Small intestine (tissue), 7 donors: ENCODE measurements around the gene IFT74. TPM values are rescaled to one million over a fixed set of nuclear protein-coding genes. Genes with fewer than 3 reads are reported as not detected.

Experiments used
- DNase-seq, 2 donors: peaks; one replicate each; pipeline versions ENCODE4 v3.0.0 to v3.0.0-alpha.2; 2013
- FAIRE-seq: peaks from 2 replicates; lab custom pipeline; 2012; peaks lifted over from hg19 to GRCh38; lab: Jason Lieb, UNC
- H3K27ac ChIP-seq, 3 donors: one replicate each; pipeline ENCODE4 v1.5.1; 2013; ENCODE audit warnings: low read length in 2 of 3, mild to moderate bottlenecking in 2 of 3, control low read depth in 1 of 3, inconsistent platforms in 1 of 3, low read depth in 1 of 3, moderate library complexity in 1 of 3
- H3K27me3 ChIP-seq, 3 donors: one replicate each; pipeline ENCODE4 v1.6.1; 2013; ENCODE audit warnings: low read length in 3 of 3, inconsistent platforms in 1 of 3; ENCODE audit not compliant: control insufficient read depth in 3 of 3, insufficient read depth in 3 of 3
- H3K36me3 ChIP-seq, 3 donors: one replicate each; pipeline ENCODE4 v1.6.1; 2013; ENCODE audit warnings: low read length in 3 of 3, inconsistent platforms in 1 of 3, low read depth in 1 of 3, mild to moderate bottlenecking in 1 of 3, moderate library complexity in 1 of 3; ENCODE audit not compliant: control insufficient read depth in 3 of 3, insufficient read depth in 2 of 3
- H3K4me1 ChIP-seq, 3 donors: one replicate each; pipeline ENCODE4 v1.6.1; 2013; ENCODE audit warnings: low read length in 2 of 3, inconsistent platforms in 1 of 3, low read depth in 1 of 3, mild to moderate bottlenecking in 1 of 3, moderate library complexity in 1 of 3; ENCODE audit not compliant: control insufficient read depth in 3 of 3, insufficient read depth in 2 of 3
- H3K4me3 ChIP-seq, 3 donors: one replicate each; pipeline ENCODE4 v1.5.1; 2013; ENCODE audit warnings: low read length in 3 of 3, control low read depth in 1 of 3, inconsistent platforms in 1 of 3, low read depth in 1 of 3, mild to moderate bottlenecking in 1 of 3, moderate library complexity in 1 of 3
- H3K9me3 ChIP-seq, 2 donors: one replicate each; pipeline ENCODE4 v1.6.1; 2013; ENCODE audit warnings: low read depth in 1 of 2, low read length in 1 of 2; ENCODE audit not compliant: control insufficient read depth in 2 of 2, insufficient read depth in 1 of 2
- WGBS, 3 donors: extraction: QIAGEN DNeasy Blood & Tissue Kit; methylation state at CpG; one replicate each; pipeline ENCODE4 v1.1.7; 2013; 5-methylcytosine and 5-hydroxymethylcytosine counted together
- polyA plus RNA-seq, 4 donors: library from polyadenylated mRNA; stranded (reverse) in 3 of 4; unstranded in 1 of 4; fragments of 200-250 nt in 3 of 4; fragments of 120-200 nt in 1 of 4; gene quantifications; one replicate each; pipeline versions ENCODE4 v1.2.1 to v1.2.3, GENCODE V29; 2013
- donor health status: healthy with polysubstance abuse.
- donor health status: control.
- donor health status: control.
- donor health status: Bipolar disorder and iron deficiency.
- donor health status: healthy.

IFT74 gene
- polyA plus RNA-seq, 4 donors: 4.6 to 25.5 (median 7.0) TPM

- Histone ChIP-seq H3K27ac (no peak overlapping the region), H3K4me3 (no peak overlapping the region), H3K36me3 (peaks cover 0 to 33% (median 0%) of the 10 kb centered on the region in 3 donors), H3K27me3 (no peaks in the 10 kb centered on the region), H3K4me1 (no peaks in the 10 kb centered on the region), H3K9me3 (no peaks in the 10 kb centered on the region)
- FAIRE-seq: no peak
- no peak for DNase-seq
- 57 to 80% (median 74%) methylated on average over 2 of the region's 2 CpGs for WGBS, 3 donors
Observed at GRCh38 chr9:26995810-26996209, 39.6 kb downstream of the IFT74 start.

- peaks cover 0 to 10% (median 0%) of the 10 kb centered on the region in 3 donors for H3K36me3 ChIP-seq
- peaks cover 0 to 5% of the 10 kb centered on the region in 2 donors for H3K9me3 ChIP-seq
- peak overlapping the region in 1 of 3 donors; percentile 93 for H3K27ac ChIP-seq
- peak overlapping the region in 2 of 3 donors; percentile 54 to 60 for H3K4me3 ChIP-seq
- peaks cover 0 to 18% (median 0%) of the 10 kb centered on the region in 3 donors for H3K4me1 ChIP-seq
- 25 to 71% (median 54%) methylated on average over 3 of the region's 3 CpGs for WGBS, 3 donors
- FAIRE-seq: no peak
- DNase-seq: peak; percentile 72 to 84
- H3K27me3 ChIP-seq: no peaks in the 10 kb centered on the region
Observed at GRCh38 chr9:27003426-27004077, 47.3 kb downstream of the IFT74 start.

DNA sequence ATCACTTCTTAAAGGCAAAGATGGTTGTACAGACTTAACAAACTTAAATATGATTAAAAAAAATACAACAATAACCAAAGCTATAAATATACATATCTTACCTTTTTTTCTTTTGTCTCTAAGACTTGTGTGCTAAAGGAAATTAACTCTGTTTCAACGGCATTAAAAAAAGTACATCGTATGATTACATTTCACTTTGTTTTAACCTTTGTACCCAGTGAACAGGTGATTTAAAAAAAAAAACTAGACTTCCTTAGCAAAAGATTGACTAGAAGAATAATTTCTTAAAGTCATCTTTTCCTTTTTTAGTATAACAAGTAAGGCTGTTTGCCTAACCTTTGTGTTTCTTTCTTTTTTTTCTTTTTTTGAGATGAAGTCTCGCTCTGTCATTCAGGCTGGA lies 49.3 kb downstream of the IFT74 start, which contains the start of gene LRRC19:
Gene LRRC19, minus strand, starts transcription at position 182 of the 400 bp plus-strand sequence. CDS start 5,978 bp downstream, outside the sequence.
- peak; percentile 72 for FAIRE-seq
- WGBS, 3 donors: 17 to 73% (median 42%) methylated on average over 3 of the region's 3 CpGs
- H3K4me3 ChIP-seq: peak within 1 kb of the TSS in 2 of 3 donors; percentile 54 to 60

GRCh38 chr9:27019589-27019988 lies 63.4 kb downstream of the IFT74 start:
- Histone ChIP-seq H3K36me3 (peaks cover 6 to 27% (median 14%) of the 10 kb centered on the region in 3 donors), H3K27ac (no peak overlapping the region), H3K4me3 (no peak overlapping the region), H3K9me3 (peaks cover 0 to 9% of the 10 kb centered on the region in 2 donors), H3K27me3 (no peaks in the 10 kb centered on the region), H3K4me1 (no peaks in the 10 kb centered on the region)
- FAIRE-seq (no peak), DNase-seq (no peak)

More for the DNA sequence above, 49.3 kb downstream of the IFT74 start, which contains the start of gene LRRC19:
- Histone ChIP-seq H3K4me1 (peaks cover 0 to 19% (median 0%) of the 10 kb centered on the region in 3 donors), H3K27me3 (no peaks in the 10 kb centered on the region), H3K27ac (peak within 1 kb of the TSS in 2 of 3 donors; percentile 32 to 93), H3K36me3 (peaks cover 0 to 7% (median 0%) of the 10 kb centered on the region in 3 donors), H3K9me3 (peaks cover 0 to 5% of the 10 kb centered on the region in 2 donors)
- DNase-seq: peak; percentile 75 to 78

GRCh38 chr9:27022920-27023319 lies 66.7 kb downstream of the IFT74 start:
- Histone ChIP-seq H3K27me3 (no peaks in the 10 kb centered on the region), H3K4me3 (no peak overlapping the region), H3K9me3 (peaks cover 0 to 13% of the 10 kb centered on the region in 2 donors), H3K27ac (no peak overlapping the region), H3K4me1 (no peaks in the 10 kb centered on the region), H3K36me3 (peaks cover 5 to 27% (median 10%) of the 10 kb centered on the region in 3 donors)
- 89 to 95% (median 90%) methylated on average over 5 of the region's 5 CpGs for WGBS, 3 donors
- DNase-seq (no peak), FAIRE-seq (no peak)

- Histone ChIP-seq H3K36me3 (peaks cover 2 to 9% (median 5%) of the 10 kb centered on the region in 3 donors), H3K27me3 (no peaks in the 10 kb centered on the region), H3K4me1 (no peaks in the 10 kb centered on the region), H3K4me3 (no peak overlapping the region), H3K9me3 (peaks cover 0 to 6% of the 10 kb centered on the region in 2 donors), H3K27ac (no peak overlapping the region)
- WGBS, 3 donors: 78 to 96% (median 82%) methylated on average over 7 of the region's 7 CpGs
- no peak for FAIRE-seq
- DNase-seq: no peak
Observed at GRCh38 chr9:27029186-27029585, 73.0 kb downstream of the IFT74 start.

- Histone ChIP-seq H3K36me3 (peaks cover 0 to 4% (median 2%) of the 10 kb centered on the region in 3 donors), H3K27me3 (no peaks in the 10 kb centered on the region), H3K27ac (no peak overlapping the region), H3K4me3 (no peak overlapping the region), H3K4me1 (no peaks in the 10 kb centered on the region), H3K9me3 (no peaks in the 10 kb centered on the region)
- DNase-seq: peak; percentile 52 to 63
- peak; percentile 19 for FAIRE-seq
- WGBS, 3 donors: 7 to 10% (median 9%) methylated on average over 4 of the region's 4 CpGs
Observed at GRCh38 chr9:27033815-27034403, 77.7 kb downstream of the IFT74 start.

DNA sequence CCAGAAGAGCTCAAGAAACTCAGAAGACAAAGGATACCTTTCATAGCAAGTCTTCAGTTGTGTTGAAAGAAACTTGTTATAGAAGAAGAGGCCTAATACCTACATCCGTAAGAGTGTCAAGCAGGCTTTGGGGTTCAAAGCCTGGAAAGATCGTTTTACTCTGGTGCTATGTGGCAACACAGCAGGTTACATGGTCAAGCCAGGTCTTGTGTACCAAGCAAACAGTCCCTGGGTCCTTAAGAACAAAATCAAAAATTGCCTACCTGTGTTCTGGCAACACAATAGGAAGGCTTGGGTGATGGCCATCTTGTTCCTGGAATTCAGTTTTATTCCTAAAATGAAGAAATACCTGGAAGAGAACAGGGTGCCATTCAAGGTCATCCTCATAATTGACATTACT lies 81.3 kb downstream of the IFT74 start:
- Histone ChIP-seq H3K27me3 (no peaks in the 10 kb centered on the region), H3K4me3 (no peak overlapping the region), H3K27ac (no peak overlapping the region), H3K36me3 (peaks cover 0 to 5% (median 0%) of the 10 kb centered on the region in 3 donors), H3K4me1 (no peaks in the 10 kb centered on the region), H3K9me3 (no peaks in the 10 kb centered on the region)
- WGBS, 3 donors: 92 to 94% (median 93%) methylated on average over 2 of the region's 2 CpGs
- FAIRE-seq (no peak), DNase-seq (no peak)
